ENCODE results near the gene SETBP1.
A peak's percentile ranks its signal among the peaks of the same experiment; 100 is the strongest.

Gene SETBP1

DNA sequence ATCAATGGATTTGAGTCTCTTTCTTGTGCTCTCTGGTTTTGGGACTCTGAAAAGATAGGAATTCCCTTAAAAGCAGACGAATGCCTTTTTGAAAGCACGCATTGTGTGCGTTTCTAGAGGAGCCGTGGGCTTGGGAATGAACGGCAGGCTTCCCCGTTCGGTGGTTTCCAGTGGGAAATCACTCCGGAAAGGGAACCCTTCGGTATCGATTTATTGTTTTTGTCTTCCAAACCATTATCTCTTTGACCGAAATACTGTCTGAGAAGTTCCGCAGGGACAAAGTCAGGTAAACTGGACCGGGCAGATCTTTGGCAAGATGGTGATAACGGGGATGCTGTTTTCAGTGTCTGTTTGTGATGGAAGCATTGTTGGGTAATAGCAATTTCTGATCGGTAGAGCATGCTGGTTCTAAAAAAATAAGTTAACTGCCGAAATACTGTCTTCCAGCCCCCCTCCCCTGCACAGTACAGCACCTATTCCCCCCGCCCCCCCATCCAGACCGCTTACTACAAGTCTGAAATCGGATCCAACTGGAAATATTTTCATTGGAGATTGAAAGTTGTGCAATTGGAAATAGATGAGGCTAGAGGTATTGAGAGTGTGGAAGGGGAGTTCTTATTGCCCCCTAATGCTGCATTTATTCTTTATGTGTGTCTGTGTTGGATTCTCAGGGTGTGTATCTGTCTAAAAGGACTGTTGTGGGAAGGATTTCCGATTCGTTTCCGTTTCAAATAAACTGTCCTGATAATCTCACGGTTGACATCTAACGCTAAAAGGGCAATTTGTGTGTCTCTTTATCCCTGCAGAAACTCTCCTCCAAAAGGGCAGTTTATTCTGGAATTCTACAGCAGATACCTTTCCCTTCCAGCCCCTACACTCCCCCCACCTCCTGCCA lies 635 bp downstream of the SETBP1 start:
- H3K9ac ChIP-seq (ENCODE audit: low read depth, low read length): peak overlapping the region; percentile 27
- no peaks in the 10 kb centered on the region for H3K9me3 ChIP-seq (replicated peaks; ENCODE audit: low read length)
- peak overlapping the region; percentile 97 for H3K4me2 ChIP-seq (ENCODE audit: low read length)
- H3K4me3 ChIP-seq (ENCODE audit: low read length): peak overlapping the region; percentile 60
- no peaks in the 10 kb centered on the region for H3K36me3 ChIP-seq (ENCODE audit: insufficient read depth, low read length)
- H3K27me3 ChIP-seq (ENCODE audit: control insufficient read depth, insufficient read depth, low read length): peaks cover 50% of the 10 kb centered on the region
- peaks cover 10% of the 10 kb centered on the region for H3K4me1 ChIP-seq (ENCODE audit: control insufficient read depth, insufficient read depth, low read length)

DNA sequence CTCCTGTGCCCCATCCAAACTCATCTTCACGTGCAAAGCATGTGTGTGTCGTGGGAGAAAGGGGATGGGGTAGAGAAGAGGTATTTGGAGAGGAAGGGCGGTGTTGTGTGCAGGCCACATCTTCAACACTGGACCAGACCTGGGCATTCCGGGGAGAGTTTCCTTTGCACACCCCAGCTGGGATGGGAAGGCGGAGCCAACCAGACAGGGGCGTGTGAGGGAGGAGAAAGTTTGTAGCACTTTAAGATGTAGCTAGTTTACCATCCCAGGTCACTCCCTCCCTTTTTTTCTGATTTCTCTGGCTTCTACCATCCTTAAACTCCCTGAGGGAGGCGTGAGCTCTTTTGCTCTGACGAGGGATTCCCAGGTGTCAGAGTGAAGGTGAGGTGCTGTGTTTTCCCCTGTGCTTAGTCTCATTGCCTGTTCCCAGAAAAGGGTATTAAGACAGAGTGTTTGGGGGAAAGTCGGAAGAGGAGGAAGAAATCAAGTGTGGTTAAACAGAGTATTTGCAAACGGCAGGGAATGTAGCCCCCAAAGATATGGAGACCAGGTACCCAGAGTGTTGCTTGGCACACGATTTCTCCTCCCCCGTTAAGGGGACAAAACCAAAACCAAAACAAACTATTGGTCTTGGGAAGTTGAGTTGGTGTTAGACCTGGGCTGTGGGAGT lies 1.6 kb downstream of the SETBP1 start:
- Histone ChIP-seq H3K4me1 (ENCODE audit: control insufficient read depth, insufficient read depth, low read length) (peaks cover 10% of the 10 kb centered on the region), H3K27me3 (ENCODE audit: control insufficient read depth, insufficient read depth, low read length) (peaks cover 47% of the 10 kb centered on the region), H3K9me3 (replicated peaks; ENCODE audit: low read length) (no peaks in the 10 kb centered on the region), H3K9ac (ENCODE audit: low read depth, low read length) (no peak overlapping the region), H3K4me2 (ENCODE audit: low read length) (no peak overlapping the region), H3K4me3 (ENCODE audit: low read length) (no peak overlapping the region), H3K36me3 (ENCODE audit: insufficient read depth, low read length) (no peaks in the 10 kb centered on the region)

DNA sequence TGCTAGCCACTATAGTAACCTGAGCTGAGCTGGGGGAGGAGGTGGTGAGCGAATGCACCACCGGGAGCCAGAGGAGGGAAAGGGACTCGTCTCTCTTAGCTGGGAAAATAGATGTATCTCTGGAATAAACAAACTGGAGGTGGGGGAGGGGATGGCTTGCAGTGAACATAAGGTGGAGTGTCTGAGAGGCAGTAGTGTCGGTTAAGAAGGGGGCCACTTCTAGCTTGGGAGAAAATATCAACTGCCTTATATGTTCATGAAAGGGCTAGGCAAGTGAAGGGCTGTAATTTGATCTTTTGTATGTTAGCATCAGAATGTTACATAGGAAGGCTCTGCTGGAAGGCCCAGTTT lies 2.2 kb downstream of the SETBP1 start:
- H3K4me1 ChIP-seq (ENCODE audit: control insufficient read depth, insufficient read depth, low read length): peaks cover 10% of the 10 kb centered on the region
- no peaks in the 10 kb centered on the region for H3K36me3 ChIP-seq (ENCODE audit: insufficient read depth, low read length)
- no peak overlapping the region for H3K9ac ChIP-seq (ENCODE audit: low read depth, low read length)
- no peak overlapping the region for H3K4me2 ChIP-seq (ENCODE audit: low read length)
- peaks cover 43% of the 10 kb centered on the region for H3K27me3 ChIP-seq (ENCODE audit: control insufficient read depth, insufficient read depth, low read length)
- H3K4me3 ChIP-seq (ENCODE audit: low read length): no peak overlapping the region
- no peaks in the 10 kb centered on the region for H3K9me3 ChIP-seq (replicated peaks; ENCODE audit: low read length)

DNA sequence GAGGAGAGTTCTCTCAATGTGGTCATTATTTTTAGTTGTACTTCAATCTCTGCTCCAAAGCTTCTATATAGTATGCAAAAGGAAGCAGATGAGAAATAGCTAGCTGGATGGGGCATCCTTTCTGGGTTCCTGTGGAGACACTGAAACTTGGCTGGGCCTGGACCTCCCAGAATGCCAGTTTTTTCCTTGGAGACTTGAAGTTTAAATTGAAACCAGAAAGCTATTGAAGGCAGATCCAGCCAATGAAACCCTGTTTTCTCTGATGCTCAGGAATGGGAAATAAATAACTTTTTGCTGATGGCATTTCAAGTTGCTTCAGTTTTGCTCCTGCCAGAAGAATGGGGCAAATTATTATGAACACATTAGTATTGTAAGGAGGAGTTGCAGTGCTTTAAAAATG lies 2.9 kb downstream of the SETBP1 start:
- H3K4me1 ChIP-seq (ENCODE audit: control insufficient read depth, insufficient read depth, low read length): peaks cover 7% of the 10 kb centered on the region

DNA sequence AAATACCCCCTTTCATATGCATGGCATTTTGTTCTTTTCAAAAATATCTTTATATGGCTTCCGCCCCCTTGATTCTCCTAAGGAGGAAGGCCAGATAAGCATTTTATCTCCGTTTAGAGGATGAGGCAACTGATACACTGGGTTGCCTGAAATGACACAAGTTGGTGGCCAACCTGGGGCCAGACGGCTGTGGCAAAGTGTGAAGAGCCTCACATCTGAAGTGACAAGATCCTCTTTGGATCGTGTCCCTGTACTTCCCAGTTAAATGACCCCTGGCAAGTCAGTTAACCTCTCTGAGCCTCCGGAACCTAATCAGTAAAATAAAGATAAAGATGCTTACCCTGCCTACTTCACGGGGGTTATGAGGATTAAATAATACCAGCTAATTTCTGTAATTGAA lies 4.6 kb downstream of the SETBP1 start:
- Histone ChIP-seq H3K4me1 (ENCODE audit: control insufficient read depth, insufficient read depth, low read length) (peaks cover 5% of the 10 kb centered on the region), H3K27me3 (ENCODE audit: control insufficient read depth, insufficient read depth, low read length) (peaks cover 50% of the 10 kb centered on the region), H3K9me3 (replicated peaks; ENCODE audit: low read length) (no peaks in the 10 kb centered on the region), H3K4me2 (ENCODE audit: low read length) (no peak overlapping the region), H3K4me3 (ENCODE audit: low read length) (no peak overlapping the region), H3K9ac (ENCODE audit: low read depth, low read length) (no peak overlapping the region), H3K36me3 (ENCODE audit: insufficient read depth, low read length) (no peaks in the 10 kb centered on the region)

More for the DNA sequence above, 2.9 kb downstream of the SETBP1 start:
- Histone ChIP-seq H3K4me3 (ENCODE audit: low read length) (no peak overlapping the region), H3K9ac (ENCODE audit: low read depth, low read length) (no peak overlapping the region), H3K4me2 (ENCODE audit: low read length) (no peak overlapping the region), H3K36me3 (ENCODE audit: insufficient read depth, low read length) (no peaks in the 10 kb centered on the region), H3K9me3 (replicated peaks; ENCODE audit: low read length) (no peaks in the 10 kb centered on the region), H3K27me3 (ENCODE audit: control insufficient read depth, insufficient read depth, low read length) (peaks cover 42% of the 10 kb centered on the region)

DNA sequence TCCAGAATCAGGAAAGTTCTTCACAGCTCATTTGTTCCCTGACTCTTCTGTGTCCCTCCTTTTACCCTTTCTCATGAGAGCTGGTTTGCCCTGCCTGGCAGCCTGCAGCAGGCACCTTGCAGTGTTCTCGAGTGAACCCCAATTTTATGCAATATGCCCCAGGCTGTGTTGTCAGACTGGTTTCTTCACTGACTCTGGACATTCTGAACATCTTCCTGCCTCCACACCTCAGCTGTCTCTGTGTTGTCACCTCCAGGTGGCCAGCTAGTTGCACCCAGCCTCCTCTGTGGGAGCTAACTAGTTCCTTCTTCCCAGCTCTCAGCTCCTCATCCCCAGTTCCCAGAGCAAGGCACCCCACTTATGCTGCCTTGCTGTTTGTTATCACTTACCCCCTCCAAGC lies 5.5 kb downstream of the SETBP1 start:
- Histone ChIP-seq H3K9me3 (replicated peaks; ENCODE audit: low read length) (no peaks in the 10 kb centered on the region), H3K9ac (ENCODE audit: low read depth, low read length) (no peak overlapping the region), H3K4me1 (ENCODE audit: control insufficient read depth, insufficient read depth, low read length) (peaks cover 1% of the 10 kb centered on the region), H3K4me2 (ENCODE audit: low read length) (no peak overlapping the region), H3K27me3 (ENCODE audit: control insufficient read depth, insufficient read depth, low read length) (peaks cover 49% of the 10 kb centered on the region), H3K36me3 (ENCODE audit: insufficient read depth, low read length) (no peaks in the 10 kb centered on the region), H3K4me3 (ENCODE audit: low read length) (no peak overlapping the region)

DNA sequence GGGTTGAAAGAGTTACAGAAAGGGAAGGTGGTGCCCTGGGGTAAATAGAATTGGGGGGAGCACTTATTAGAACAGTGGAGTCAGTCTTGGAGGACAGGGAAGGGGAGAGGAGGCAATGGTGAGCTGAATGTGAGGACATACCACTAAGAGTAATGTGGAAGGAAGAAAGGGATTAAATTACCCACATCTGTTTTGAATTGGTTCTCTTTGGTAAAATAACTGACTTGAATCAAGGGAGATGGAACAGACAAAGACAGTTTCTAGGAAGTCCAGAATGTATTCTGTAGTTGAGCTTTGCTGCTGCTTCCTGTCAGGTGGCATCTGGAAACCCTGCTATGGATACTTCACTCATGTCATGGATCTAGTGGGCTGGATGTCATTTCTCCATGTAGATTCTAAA lies 6.7 kb downstream of the SETBP1 start:
- H3K27me3 ChIP-seq (ENCODE audit: control insufficient read depth, insufficient read depth, low read length): peaks cover 37% of the 10 kb centered on the region
- no peak overlapping the region for H3K9ac ChIP-seq (ENCODE audit: low read depth, low read length)
- no peak overlapping the region for H3K4me2 ChIP-seq (ENCODE audit: low read length)
- H3K4me1 ChIP-seq (ENCODE audit: control insufficient read depth, insufficient read depth, low read length): no peaks in the 10 kb centered on the region
- no peaks in the 10 kb centered on the region for H3K36me3 ChIP-seq (ENCODE audit: insufficient read depth, low read length)
- no peaks in the 10 kb centered on the region for H3K9me3 ChIP-seq (replicated peaks; ENCODE audit: low read length)
- no peak overlapping the region for H3K4me3 ChIP-seq (ENCODE audit: low read length)

DNA sequence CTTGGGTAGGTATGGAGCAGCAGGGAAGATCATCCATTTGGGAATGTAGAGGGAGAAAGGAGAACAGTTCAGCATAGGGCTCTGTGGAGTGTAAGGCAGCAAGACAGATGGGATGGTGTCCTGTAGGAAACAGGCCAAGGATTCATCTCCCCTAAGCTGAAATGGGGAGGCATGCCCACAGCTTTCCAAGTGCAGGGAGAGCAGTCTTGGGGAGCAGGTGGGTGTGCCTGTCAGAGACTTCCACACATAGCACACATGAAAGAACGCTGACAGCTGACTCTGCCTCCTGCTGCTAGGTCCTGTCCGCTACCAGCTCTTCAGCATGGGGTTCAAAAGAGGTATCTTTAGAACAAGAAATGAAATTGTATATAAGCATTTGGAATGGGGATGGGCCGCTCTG lies 9.0 kb downstream of the SETBP1 start:
- no peak overlapping the region for H3K9ac ChIP-seq (ENCODE audit: low read depth, low read length)
- H3K27me3 ChIP-seq (ENCODE audit: control insufficient read depth, insufficient read depth, low read length): peaks cover 21% of the 10 kb centered on the region
- H3K36me3 ChIP-seq (ENCODE audit: insufficient read depth, low read length): no peaks in the 10 kb centered on the region
- H3K4me2 ChIP-seq (ENCODE audit: low read length): no peak overlapping the region
- peaks cover 4% of the 10 kb centered on the region for H3K4me1 ChIP-seq (ENCODE audit: control insufficient read depth, insufficient read depth, low read length)
- no peaks in the 10 kb centered on the region for H3K9me3 ChIP-seq (replicated peaks; ENCODE audit: low read length)
- H3K4me3 ChIP-seq (ENCODE audit: low read length): no peak overlapping the region

DNA sequence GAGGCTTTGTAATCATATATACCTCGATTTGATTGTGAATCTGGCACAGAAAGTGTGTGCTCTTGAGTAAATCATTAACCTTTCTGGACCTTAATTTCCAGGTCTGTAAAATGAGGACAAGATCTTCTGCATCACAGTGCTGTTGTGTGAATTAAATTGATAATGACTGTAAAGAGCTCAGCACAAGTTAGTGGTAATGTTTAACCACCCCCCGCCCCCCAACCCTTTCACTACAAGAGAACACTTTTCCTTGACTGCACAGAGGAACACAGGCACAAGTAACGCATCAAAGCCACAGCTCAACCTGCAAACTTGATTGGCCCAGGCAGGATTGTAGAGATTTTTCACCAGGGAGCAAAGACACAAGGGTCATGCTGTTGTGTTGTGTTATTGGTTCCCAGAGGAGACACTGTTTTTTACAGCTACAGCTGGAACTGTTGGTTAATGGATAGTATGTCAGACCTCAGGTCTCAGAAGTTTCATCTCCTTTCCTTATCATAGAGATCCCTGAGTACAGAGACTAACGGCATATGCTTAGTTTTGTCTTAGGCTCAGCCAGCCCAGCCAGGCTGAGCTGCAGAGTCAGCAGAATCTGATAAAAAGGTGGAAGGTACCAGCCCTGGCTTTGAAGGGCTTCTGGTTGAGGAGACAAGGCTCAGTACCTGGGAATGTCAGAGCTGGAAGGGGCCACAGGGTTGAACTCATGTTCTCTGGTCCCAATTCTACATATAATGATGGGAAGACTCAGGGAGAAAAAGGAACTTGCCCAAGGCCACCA lies 10.6 kb downstream of the SETBP1 start:
- no peaks in the 10 kb centered on the region for H3K36me3 ChIP-seq (ENCODE audit: insufficient read depth, low read length)
- H3K4me1 ChIP-seq (ENCODE audit: control insufficient read depth, insufficient read depth, low read length): peaks cover 4% of the 10 kb centered on the region
- H3K9me3 ChIP-seq (replicated peaks; ENCODE audit: low read length): no peaks in the 10 kb centered on the region
- H3K4me2 ChIP-seq (ENCODE audit: low read length): no peak overlapping the region
- no peak overlapping the region for H3K9ac ChIP-seq (ENCODE audit: low read depth, low read length)
- H3K4me3 ChIP-seq (ENCODE audit: low read length): no peak overlapping the region
- peaks cover 11% of the 10 kb centered on the region for H3K27me3 ChIP-seq (ENCODE audit: control insufficient read depth, insufficient read depth, low read length)

DNA sequence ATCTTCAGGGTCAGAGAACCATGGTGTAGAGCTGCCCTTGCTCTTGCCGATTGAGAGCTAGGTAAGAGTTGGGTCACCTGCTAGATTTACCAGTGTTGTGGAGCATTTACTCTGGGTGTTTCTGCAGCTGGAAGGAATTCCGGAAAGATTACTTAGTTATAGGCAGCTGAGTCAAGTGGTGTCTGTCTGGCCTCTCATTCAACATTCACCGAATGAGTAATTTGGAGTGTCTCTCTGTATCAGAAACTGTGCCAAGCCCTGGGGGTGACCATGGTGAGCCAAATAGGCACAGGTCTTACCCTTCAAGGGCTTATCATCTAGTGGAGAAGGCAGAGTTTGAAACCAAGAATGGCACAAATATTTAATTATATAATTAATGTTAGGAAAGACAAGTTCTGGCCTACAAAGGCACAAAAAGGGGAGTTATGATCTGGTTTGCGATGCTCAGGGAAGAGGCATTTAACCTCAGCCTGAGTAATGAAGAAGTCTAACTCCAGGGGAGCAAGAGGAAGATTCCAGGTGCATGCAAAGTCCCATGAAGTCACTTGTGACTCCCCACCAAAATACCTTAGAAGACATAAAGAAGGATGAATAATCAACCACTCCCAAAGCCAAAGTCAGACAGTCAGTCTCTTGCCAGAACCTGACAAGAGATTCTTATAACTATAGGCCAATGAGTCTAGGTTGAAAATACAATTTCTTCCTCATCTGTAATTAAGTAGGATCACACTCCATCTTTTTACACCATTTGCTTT lies 12.5 kb downstream of the SETBP1 start:
- Histone ChIP-seq H3K27me3 (ENCODE audit: control insufficient read depth, insufficient read depth, low read length) (peaks cover 14% of the 10 kb centered on the region), H3K9me3 (replicated peaks; ENCODE audit: low read length) (no peaks in the 10 kb centered on the region), H3K4me2 (ENCODE audit: low read length) (no peak overlapping the region), H3K36me3 (ENCODE audit: insufficient read depth, low read length) (no peaks in the 10 kb centered on the region), H3K9ac (ENCODE audit: low read depth, low read length) (no peak overlapping the region), H3K4me3 (ENCODE audit: low read length) (no peak overlapping the region), H3K4me1 (ENCODE audit: control insufficient read depth, insufficient read depth, low read length) (peaks cover 10% of the 10 kb centered on the region)

DNA sequence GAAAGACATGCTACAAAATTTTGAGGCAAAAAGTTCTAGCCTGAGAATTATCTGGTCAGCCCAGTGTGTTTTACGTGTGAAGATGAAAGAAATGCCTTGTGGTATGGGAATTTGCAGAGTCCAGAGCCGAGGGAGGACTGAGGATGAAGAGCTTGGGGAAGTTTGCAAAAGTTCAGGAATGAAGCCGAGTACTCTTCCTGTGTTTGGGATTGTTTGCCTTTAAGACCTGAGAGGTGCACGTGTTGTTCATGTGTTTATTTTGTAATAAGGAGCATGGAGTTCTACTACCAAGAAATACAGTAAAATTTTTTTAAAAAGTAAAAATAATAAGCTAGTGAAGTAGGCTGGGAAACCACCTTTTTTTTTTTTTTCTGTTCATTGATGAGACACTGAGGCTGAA lies 14.8 kb downstream of the SETBP1 start:
- Histone ChIP-seq H3K27me3 (ENCODE audit: control insufficient read depth, insufficient read depth, low read length) (peaks cover 6% of the 10 kb centered on the region), H3K4me2 (ENCODE audit: low read length) (no peak overlapping the region), H3K9me3 (replicated peaks; ENCODE audit: low read length) (no peaks in the 10 kb centered on the region), H3K9ac (ENCODE audit: low read depth, low read length) (no peak overlapping the region), H3K4me1 (ENCODE audit: control insufficient read depth, insufficient read depth, low read length) (peaks cover 10% of the 10 kb centered on the region), H3K4me3 (ENCODE audit: low read length) (no peak overlapping the region), H3K36me3 (ENCODE audit: insufficient read depth, low read length) (no peaks in the 10 kb centered on the region)

Data from skeletal muscle satellite cell (primary cell).